Measurements from ENCODE around the gene FOXP3. TPM values are rescaled to one million over a fixed set of nuclear protein-coding genes. Genes with fewer than 3 reads are reported as not detected.

Gene FOXP3
- polyA plus RNA-seq, 3 donors, result 0.10 TPM; not detected in 2

DNA sequence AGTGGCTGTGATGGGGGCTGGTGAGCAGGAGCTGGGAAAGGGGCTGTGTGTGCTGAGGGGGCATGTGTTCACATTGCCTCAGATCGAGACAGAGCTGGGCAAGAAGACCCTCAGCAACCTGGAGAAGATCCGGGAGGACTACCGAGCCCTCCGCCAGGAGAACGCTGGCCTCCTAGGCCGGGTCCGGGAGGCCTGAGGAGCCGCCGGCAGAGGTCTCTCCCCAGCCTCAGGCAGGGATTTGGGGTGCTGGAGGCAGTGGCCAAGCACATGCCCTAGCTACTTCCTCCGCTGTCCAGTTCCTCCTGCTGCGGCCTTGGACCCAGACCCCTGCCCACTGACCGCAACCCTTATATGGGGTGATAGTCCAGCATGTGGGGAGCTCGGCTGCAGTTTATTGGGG is 14.4 kb downstream of the FOXP3 start:
- Histone ChIP-seq H3K36me3 (replicated peaks in 1 of 2; ENCODE audit: control insufficient read depth in 1 of 2, insufficient read depth in 2 of 2, low read length in 2 of 2) (peaks cover 39 to 58% of the 10 kb centered on the region in 2 donors), H3K4me1 (ENCODE audit: control insufficient read depth in 1 of 2, insufficient read depth in 2 of 2, low read length in 2 of 2) (peaks cover 9% of the 10 kb centered on the region in 2 donors)
- H3K27ac Mint-ChIP-seq, result no peak overlapping the region

DNA sequence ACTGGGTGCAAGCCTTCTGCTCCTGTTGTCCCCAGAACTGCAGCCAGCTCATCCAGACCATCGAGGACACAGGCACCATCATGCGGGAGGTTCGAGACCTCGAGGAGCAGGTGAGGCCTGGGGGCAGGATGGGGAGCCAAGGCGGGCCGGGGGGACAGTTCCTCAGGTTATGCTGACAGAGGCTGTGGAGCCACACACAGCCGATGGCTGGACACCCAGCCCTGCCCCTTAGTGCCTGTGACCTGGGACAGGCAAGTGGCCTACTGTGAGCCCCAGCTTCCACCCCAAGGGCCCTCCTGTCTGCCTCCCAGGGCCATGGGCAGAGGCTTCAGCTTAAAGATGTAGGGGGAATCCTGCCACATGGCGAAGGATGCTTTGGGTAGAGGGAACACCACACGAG is 14.9 kb downstream of the FOXP3 start:
- no peak overlapping the region for H3K4me3 ChIP-seq (replicated peaks in 1 of 3; ENCODE audit: low read depth in 2 of 3, low read length in 3 of 3)
- peaks cover 4% of the 10 kb centered on the region for H4K20me1 ChIP-seq (ENCODE audit: insufficient read depth, low read length)
- H3K36me3 Mint-ChIP-seq, result peaks cover 44 to 59% of the 10 kb centered on the region in 2 donors
- H3K9ac ChIP-seq (ENCODE audit: insufficient read depth, low read length, poor library complexity, severe bottlenecking), result no peak overlapping the region
- H3K27me3 ChIP-seq (ENCODE audit: control insufficient read depth in 2 of 2, insufficient read depth in 2 of 2, low read length in 2 of 2), result no peaks in the 10 kb centered on the region
- H3K4me1 Mint-ChIP-seq, result peaks cover 19% of the 10 kb centered on the region
- no peak for DNase-seq
- no peak overlapping the region for H3K27ac Mint-ChIP-seq
- H3K27ac ChIP-seq (ENCODE audit: low read depth in 1 of 2, low read length in 2 of 2), result no peak overlapping the region
- peaks cover 9% of the 10 kb centered on the region in 2 donors for H3K4me1 ChIP-seq (ENCODE audit: control insufficient read depth in 1 of 2, insufficient read depth in 2 of 2, low read length in 2 of 2)
- H2AFZ ChIP-seq (ENCODE audit: insufficient read depth, low read depth, low read length, poor library complexity, severe bottlenecking), result no peak overlapping the region
- H3K79me2 ChIP-seq (ENCODE audit: insufficient read depth, low read length), result no peaks in the 10 kb centered on the region
- H3K36me3 ChIP-seq (replicated peaks in 1 of 2; ENCODE audit: control insufficient read depth in 1 of 2, insufficient read depth in 2 of 2, low read length in 2 of 2), result peaks cover 43 to 63% of the 10 kb centered on the region in 2 donors
- H3K27me3 Mint-ChIP-seq (ENCODE audit: low read depth in 3 of 3), result peaks cover 0 to 8% (median 2%) of the 10 kb centered on the region in 3 donors
- no peaks in the 10 kb centered on the region for H3K9me3 ChIP-seq (replicated peaks in 1 of 2; ENCODE audit: control insufficient read depth in 1 of 2, insufficient read depth in 1 of 2, low read length in 2 of 2)
- no peak overlapping the region for H3K4me2 ChIP-seq (replicated peaks; ENCODE audit: extremely low read depth, low read length, poor library complexity, severe bottlenecking)
- no peak overlapping the region for H3K4me3 Mint-ChIP-seq
- intact Hi-C loops (cut with micrococcal nuclease), result no loop called here
- TF ChIP-seq, protein P1, sequence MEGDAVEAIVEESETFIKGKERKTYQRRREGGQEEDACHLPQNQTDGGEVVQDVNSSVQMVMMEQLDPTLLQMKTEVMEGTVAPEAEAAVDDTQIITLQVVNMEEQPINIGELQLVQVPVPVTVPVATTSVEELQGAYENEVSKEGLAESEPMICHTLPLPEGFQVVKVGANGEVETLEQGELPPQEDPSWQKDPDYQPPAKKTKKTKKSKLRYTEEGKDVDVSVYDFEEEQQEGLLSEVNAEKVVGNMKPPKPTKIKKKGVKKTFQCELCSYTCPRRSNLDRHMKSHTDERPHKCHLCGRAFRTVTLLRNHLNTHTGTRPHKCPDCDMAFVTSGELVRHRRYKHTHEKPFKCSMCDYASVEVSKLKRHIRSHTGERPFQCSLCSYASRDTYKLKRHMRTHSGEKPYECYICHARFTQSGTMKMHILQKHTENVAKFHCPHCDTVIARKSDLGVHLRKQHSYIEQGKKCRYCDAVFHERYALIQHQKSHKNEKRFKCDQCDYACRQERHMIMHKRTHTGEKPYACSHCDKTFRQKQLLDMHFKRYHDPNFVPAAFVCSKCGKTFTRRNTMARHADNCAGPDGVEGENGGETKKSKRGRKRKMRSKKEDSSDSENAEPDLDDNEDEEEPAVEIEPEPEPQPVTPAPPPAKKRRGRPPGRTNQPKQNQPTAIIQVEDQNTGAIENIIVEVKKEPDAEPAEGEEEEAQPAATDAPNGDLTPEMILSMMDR (IDR thresholded peaks at IDR 0.05), result no peak
- WGBS (ENCODE audit: insufficient coverage), result 92% methylated on average over 6 of the region's 9 CpGs
- H3K9me3 Mint-ChIP-seq, result no peaks in the 10 kb centered on the region

More for the DNA sequence above, 14.4 kb downstream of the FOXP3 start:
- Histone ChIP-seq H2AFZ (ENCODE audit: insufficient read depth, low read depth, low read length, poor library complexity, severe bottlenecking) (no peak overlapping the region), H4K20me1 (ENCODE audit: insufficient read depth, low read length) (peaks cover 4% of the 10 kb centered on the region), H3K9ac (ENCODE audit: insufficient read depth, low read length, poor library complexity, severe bottlenecking) (no peak overlapping the region), H3K27ac (ENCODE audit: low read depth in 1 of 2, low read length in 2 of 2) (no peak overlapping the region), H3K9me3 (replicated peaks in 1 of 2; ENCODE audit: control insufficient read depth in 1 of 2, insufficient read depth in 1 of 2, low read length in 2 of 2) (no peaks in the 10 kb centered on the region), H3K4me2 (replicated peaks; ENCODE audit: extremely low read depth, low read length, poor library complexity, severe bottlenecking) (no peak overlapping the region), H3K79me2 (ENCODE audit: insufficient read depth, low read length) (no peaks in the 10 kb centered on the region), H3K27me3 (ENCODE audit: control insufficient read depth in 2 of 2, insufficient read depth in 2 of 2, low read length in 2 of 2) (no peaks in the 10 kb centered on the region), H3K4me3 (replicated peaks in 1 of 3; ENCODE audit: low read depth in 2 of 3, low read length in 3 of 3) (no peak overlapping the region)
- Mint-ChIP-seq H3K9me3 (no peaks in the 10 kb centered on the region), H3K36me3 (peaks cover 40 to 55% of the 10 kb centered on the region in 2 donors), H3K27me3 (ENCODE audit: low read depth in 3 of 3) (peaks cover 0 to 8% (median 2%) of the 10 kb centered on the region in 3 donors), H3K4me3 (no peak overlapping the region), H3K4me1 (peaks cover 19% of the 10 kb centered on the region)
- TF ChIP-seq, protein P1 (IDR thresholded peaks at IDR 0.05), result no peak
- DNase-seq, result no peak
- intact Hi-C loops (cut with micrococcal nuclease), result no loop called here
- WGBS (ENCODE audit: insufficient coverage), result 100% methylated on average over 9 of the region's 13 CpGs

All from CD14-positive monocyte (primary cell).